Cerebellar cortex (tissue), 1 donor: ENCODE data around the gene MYADML2.

Experiments
- DNase-seq: peaks from one replicate; pipeline ENCODE4 v3.0.0-alpha.2; 2015; ENCODE audit warnings: low spot score

MYADML2 gene

DNA sequence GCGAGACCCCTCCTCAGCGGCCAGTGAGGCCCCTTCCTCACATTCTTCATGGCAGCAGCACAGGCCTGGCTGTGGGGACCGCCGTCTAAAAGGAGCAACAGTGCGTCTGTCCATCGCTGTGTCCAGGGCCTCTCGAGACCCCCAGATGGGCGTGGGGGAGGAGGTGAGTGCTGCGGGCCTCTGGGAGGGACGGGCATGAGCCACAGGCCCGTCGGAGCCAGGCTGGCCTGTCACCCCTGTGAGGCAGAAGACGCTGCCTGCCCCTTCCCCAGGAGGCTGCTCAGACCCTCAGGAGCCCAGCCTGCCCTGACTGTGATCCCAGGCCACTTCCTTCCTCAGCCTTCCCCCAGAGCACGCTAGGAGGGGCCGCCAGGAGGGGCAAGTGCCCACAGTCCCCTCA is 7.8 kb downstream of the MYADML2 start:
- no peak for DNase-seq

DNA sequence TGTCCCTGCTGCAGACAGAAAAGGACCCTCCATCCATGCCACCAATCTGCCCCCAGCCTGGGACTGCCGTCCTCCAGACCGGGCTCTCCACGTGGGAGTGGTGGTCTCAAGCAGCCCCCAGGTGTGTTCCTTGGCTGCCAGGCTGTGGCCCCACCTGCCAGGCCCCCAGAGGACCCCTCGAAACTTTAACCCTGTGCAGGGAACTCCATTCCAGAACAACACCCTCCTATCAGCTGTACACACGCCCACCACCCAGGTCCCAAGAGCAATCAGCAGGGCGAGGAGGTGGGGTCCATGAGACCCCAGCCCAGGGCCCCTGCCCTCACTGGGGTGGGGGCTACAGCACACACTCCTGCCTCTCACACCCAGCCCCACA is 11.3 kb downstream of the MYADML2 start:
- no peak for DNase-seq

- DNase-seq, result no peak
Measured at GRCh38 chr17:81934850-81935708, 12.0 kb downstream of the MYADML2 start.

- no peak for DNase-seq
Measured at GRCh38 chr17:81934098-81934757, 12.8 kb downstream of the MYADML2 start.

GRCh38 chr17:81933178-81933699 is 13.8 kb downstream of the MYADML2 start:
- no peak for DNase-seq

- DNase-seq, result no peak
Measured at GRCh38 chr17:81932333-81932983, 14.6 kb downstream of the MYADML2 start.

- DNase-seq, result no peak
Measured at GRCh38 chr17:81931557-81932332, 15.3 kb downstream of the MYADML2 start.

GRCh38 chr17:81931189-81931556 is 15.9 kb downstream of the MYADML2 start:
- DNase-seq, result no peak

GRCh38 chr17:81930142-81931125 is 16.6 kb downstream of the MYADML2 start:
- DNase-seq, result no peak

- no peak for DNase-seq
Measured at GRCh38 chr17:81929253-81930141, 17.5 kb downstream of the MYADML2 start.

DNA sequence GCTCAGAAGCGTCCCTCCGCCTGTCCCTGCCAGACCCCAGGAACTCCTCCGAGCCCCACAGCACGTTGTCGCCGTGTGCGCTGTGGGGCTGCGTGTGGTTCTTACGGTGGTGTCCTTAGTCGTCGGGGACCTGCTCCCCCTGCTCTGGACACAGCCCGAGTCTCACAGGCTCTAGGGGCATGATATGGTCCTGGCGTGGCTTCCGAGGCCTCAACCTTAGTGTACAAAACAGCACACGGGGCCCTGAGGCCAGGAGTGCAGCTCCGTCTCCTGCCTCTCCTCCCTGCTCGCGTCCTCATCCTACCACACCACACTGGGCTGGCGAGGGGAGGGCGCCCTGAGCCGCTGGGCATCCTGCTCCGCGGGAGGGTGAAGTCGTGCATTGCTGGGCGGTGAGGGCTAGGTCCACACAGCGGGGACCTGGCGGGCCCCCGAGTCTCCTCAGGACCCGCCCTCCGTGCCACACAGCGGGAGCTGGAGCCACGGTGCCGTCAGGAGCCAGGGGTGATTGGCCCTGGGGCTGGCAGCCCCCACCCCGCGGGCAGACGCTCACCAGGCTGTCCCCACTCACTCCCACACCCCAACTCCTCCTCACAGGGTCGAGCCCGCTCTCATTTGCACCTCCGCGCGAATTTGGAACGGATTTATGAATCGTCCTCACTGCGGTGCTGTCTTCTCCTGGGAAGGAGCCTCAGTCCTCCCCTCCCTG is 18.3 kb downstream of the MYADML2 start:
- DNase-seq, result no peak

- peak; percentile 93 for DNase-seq
Measured at GRCh38 chr17:81927653-81928543, 19.1 kb downstream of the MYADML2 start, which contains the start of gene MAFG. Gene MAFG (minus strand): TSS chr17:81927735. CDS start chr17:81923185, 4,550 bp downstream.

GRCh38 chr17:81927152-81927652 is 19.8 kb downstream of the MYADML2 start:
- DNase-seq, result no peak

- DNase-seq, result peak; percentile 76
Measured at GRCh38 chr17:81926451-81927151, 20.4 kb downstream of the MYADML2 start.

GRCh38 chr17:81925860-81926450 is 21.1 kb downstream of the MYADML2 start:
- DNase-seq, result no peak
